ENCODE measurements around the gene SPDYE2.
"Not testable (repeated sequence)": the region's sequence is repeated elsewhere in the genome, so short reads cannot be mapped to it uniquely, and the experiment has no call there.

SPDYE2 gene

DNA sequence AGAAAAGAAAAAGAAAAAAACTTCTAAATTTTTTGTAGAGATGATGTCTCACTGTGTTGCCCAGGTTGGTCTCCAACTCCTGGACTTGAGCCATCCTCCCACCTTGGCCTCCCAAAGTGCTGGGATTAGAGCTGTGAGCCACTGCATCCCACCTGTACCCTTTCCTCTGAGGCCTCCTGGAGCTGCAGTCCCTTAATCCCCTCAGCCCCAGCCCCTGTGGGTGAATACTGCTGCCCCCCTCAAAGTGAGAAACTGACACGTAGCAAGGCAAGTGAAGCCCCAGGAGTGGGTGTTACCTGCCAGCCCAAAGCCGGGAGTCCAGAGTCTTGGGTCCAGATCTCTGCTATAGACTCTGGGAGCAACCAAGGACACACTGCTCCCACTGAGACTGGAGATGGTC lies 26.2 kb upstream of the SPDYE2 start:
- H2BK15ac ChIP-seq (ENCODE audit: low read length); H3K9ac ChIP-seq (ENCODE audit: low read depth, low read length, poor library complexity); H3K14ac ChIP-seq (ENCODE audit: low read length); H4K91ac ChIP-seq (ENCODE audit: low read depth, low read length, poor library complexity); H3K4me1 ChIP-seq (ENCODE audit: control insufficient read depth in 2 of 2, insufficient read depth in 1 of 2, low read depth in 1 of 2, low read length in 2 of 2); H2BK5ac ChIP-seq (ENCODE audit: low read length); H2BK12ac ChIP-seq (ENCODE audit: low read length); H3K36me3 ChIP-seq (replicated peaks in 1 of 2; ENCODE audit: control insufficient read depth in 2 of 2, insufficient read depth in 2 of 2, low read length in 2 of 2); DNase-seq (ENCODE audit: low spot score); H3K4me3 ChIP-seq (ENCODE audit: low read length in 2 of 2); H3K9me3 ChIP-seq (replicated peaks in 1 of 2; ENCODE audit: control insufficient read depth in 2 of 2, insufficient read depth in 1 of 2, low read depth in 1 of 2, low read length in 2 of 2); H3K27ac ChIP-seq (replicated peaks; ENCODE audit: low read length); H3K27me3 ChIP-seq (ENCODE audit: control insufficient read depth in 3 of 3, insufficient read depth in 3 of 3, low read depth in 1 of 3, low read length in 3 of 3); H3K23ac ChIP-seq (ENCODE audit: low read depth, low read length, poor library complexity); H2BK120ac ChIP-seq (ENCODE audit: low read depth, low read length); H3K4me2 ChIP-seq (ENCODE audit: insufficient read depth, low read length, poor library complexity, severe bottlenecking); H3K4ac ChIP-seq (ENCODE audit: low read length); H4K8ac ChIP-seq (ENCODE audit: low read depth, low read length); H3K79me1 ChIP-seq (ENCODE audit: low read depth, low read length); H3K18ac ChIP-seq (ENCODE audit: low read length); H2AFZ ChIP-seq (ENCODE audit: low read length); H2AK5ac ChIP-seq (ENCODE audit: low read depth, low read length): not testable (repeated sequence)
- no CpG with 5 or more reads among the region's 2 CpGs for WGBS, 2 donors (ENCODE audit: extremely low coverage in 2 of 2, insufficient read length in 2 of 2, insufficient replicate concordance in 1 of 2)

DNA sequence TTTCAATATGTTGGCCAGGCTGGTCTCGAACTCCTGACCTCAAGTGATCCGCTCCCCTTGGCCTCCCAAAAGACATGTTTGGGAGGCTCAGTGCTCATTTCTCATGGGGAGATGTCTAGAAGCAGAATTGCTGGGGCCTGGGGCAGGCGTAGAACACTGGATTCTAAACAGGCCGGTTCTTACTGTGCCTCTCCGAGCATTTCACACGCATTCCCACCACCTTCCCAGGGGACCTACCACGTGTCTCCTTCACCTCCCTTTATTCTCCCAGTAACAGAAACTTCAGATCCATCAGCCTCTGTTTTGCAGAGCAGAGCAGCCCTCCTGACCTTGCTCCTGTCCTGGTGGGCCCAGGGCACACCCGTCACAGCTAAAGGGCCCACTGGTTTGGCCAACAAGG lies 23.8 kb upstream of the SPDYE2 start:
- H2BK12ac ChIP-seq (ENCODE audit: low read length), result not testable (repeated sequence)

DNA sequence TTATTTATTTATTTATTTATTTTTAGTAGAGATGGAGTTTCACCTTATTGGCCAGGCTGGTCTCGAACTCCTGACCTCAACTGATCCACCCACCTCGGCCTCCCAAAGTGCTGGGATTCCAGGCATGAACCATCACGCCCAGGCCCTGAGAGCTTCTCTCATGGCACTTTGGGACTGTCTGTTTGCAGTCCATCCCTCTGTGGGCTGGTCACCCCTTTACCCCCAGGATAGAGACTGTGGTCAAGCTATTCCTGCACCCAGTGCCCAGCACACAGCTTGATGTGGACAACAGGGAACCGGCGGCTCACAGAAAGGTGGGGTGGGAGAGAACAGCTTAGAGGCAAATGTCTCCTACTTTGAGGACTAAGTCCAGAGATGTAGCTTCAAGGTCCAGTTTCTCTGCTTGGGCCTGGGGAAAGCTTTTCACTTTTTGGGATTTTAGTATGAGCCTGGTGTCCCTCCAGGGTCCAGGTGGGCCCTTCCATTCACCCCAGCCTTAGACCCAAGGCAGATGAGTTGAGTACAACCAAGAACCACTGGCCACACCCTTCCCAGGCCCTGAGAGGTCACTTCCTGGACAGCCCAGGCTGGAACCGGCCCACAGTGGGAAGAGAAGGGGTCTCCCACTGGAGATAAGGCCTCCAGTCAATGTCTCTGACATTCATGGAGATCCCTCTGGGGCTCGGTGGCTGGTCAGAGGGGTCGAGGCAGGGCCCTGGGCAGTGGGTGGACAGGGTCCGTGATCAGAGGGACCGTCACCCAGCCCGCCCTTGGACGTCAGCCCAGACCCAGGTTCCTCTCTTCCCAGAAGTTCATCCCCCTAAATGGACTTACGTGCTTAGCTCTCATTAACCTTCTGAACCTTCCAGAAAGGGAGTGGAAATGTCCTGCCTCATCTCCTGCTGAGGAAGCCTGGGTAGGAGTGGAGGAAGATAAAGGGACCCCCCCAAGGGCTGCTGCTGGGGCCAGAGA lies 22.9 kb upstream of the SPDYE2 start:
- not testable (repeated sequence) for H2AFZ ChIP-seq (ENCODE audit: low read length); DNase-seq (ENCODE audit: low spot score); H2BK120ac ChIP-seq (ENCODE audit: low read depth, low read length); H3K9ac ChIP-seq (ENCODE audit: low read depth, low read length, poor library complexity); H2BK12ac ChIP-seq (ENCODE audit: low read length); H3K4me1 ChIP-seq (ENCODE audit: control insufficient read depth in 2 of 2, insufficient read depth in 1 of 2, low read depth in 1 of 2, low read length in 2 of 2); H3K4ac ChIP-seq (ENCODE audit: low read length); H3K4me2 ChIP-seq (ENCODE audit: insufficient read depth, low read length, poor library complexity, severe bottlenecking); H4K8ac ChIP-seq (ENCODE audit: low read depth, low read length); H3K27ac ChIP-seq (replicated peaks; ENCODE audit: low read length); H3K14ac ChIP-seq (ENCODE audit: low read length); H2BK5ac ChIP-seq (ENCODE audit: low read length); H3K79me1 ChIP-seq (ENCODE audit: low read depth, low read length); H3K18ac ChIP-seq (ENCODE audit: low read length); H3K27me3 ChIP-seq (ENCODE audit: control insufficient read depth in 3 of 3, insufficient read depth in 3 of 3, low read depth in 1 of 3, low read length in 3 of 3); H2AK5ac ChIP-seq (ENCODE audit: low read depth, low read length); H3K4me3 ChIP-seq (ENCODE audit: low read length in 2 of 2); H3K9me3 ChIP-seq (replicated peaks in 1 of 2; ENCODE audit: control insufficient read depth in 2 of 2, insufficient read depth in 1 of 2, low read depth in 1 of 2, low read length in 2 of 2); H4K91ac ChIP-seq (ENCODE audit: low read depth, low read length, poor library complexity); H2BK15ac ChIP-seq (ENCODE audit: low read length); H3K36me3 ChIP-seq (replicated peaks in 1 of 2; ENCODE audit: control insufficient read depth in 2 of 2, insufficient read depth in 2 of 2, low read length in 2 of 2); H3K23ac ChIP-seq (ENCODE audit: low read depth, low read length, poor library complexity)
- no CpG with 5 or more reads among the region's 13 CpGs for WGBS, 2 donors (ENCODE audit: extremely low coverage in 2 of 2, insufficient read length in 2 of 2, insufficient replicate concordance in 1 of 2)

More for the DNA sequence above, 23.8 kb upstream of the SPDYE2 start:
- H4K91ac ChIP-seq (ENCODE audit: low read depth, low read length, poor library complexity); H3K4me2 ChIP-seq (ENCODE audit: insufficient read depth, low read length, poor library complexity, severe bottlenecking); H2BK5ac ChIP-seq (ENCODE audit: low read length); H2AFZ ChIP-seq (ENCODE audit: low read length); H3K27me3 ChIP-seq (ENCODE audit: control insufficient read depth in 3 of 3, insufficient read depth in 3 of 3, low read depth in 1 of 3, low read length in 3 of 3); H3K9ac ChIP-seq (ENCODE audit: low read depth, low read length, poor library complexity); H3K36me3 ChIP-seq (replicated peaks in 1 of 2; ENCODE audit: control insufficient read depth in 2 of 2, insufficient read depth in 2 of 2, low read length in 2 of 2); H2BK15ac ChIP-seq (ENCODE audit: low read length); H3K9me3 ChIP-seq (replicated peaks in 1 of 2; ENCODE audit: control insufficient read depth in 2 of 2, insufficient read depth in 1 of 2, low read depth in 1 of 2, low read length in 2 of 2); H4K8ac ChIP-seq (ENCODE audit: low read depth, low read length); H3K79me1 ChIP-seq (ENCODE audit: low read depth, low read length); H3K18ac ChIP-seq (ENCODE audit: low read length); H3K4ac ChIP-seq (ENCODE audit: low read length); H3K4me1 ChIP-seq (ENCODE audit: control insufficient read depth in 2 of 2, insufficient read depth in 1 of 2, low read depth in 1 of 2, low read length in 2 of 2); H3K23ac ChIP-seq (ENCODE audit: low read depth, low read length, poor library complexity); H2BK120ac ChIP-seq (ENCODE audit: low read depth, low read length); H3K14ac ChIP-seq (ENCODE audit: low read length); DNase-seq (ENCODE audit: low spot score); H2AK5ac ChIP-seq (ENCODE audit: low read depth, low read length); H3K4me3 ChIP-seq (ENCODE audit: low read length in 2 of 2); H3K27ac ChIP-seq (replicated peaks; ENCODE audit: low read length): not testable (repeated sequence)
- WGBS, 2 donors (ENCODE audit: extremely low coverage in 2 of 2, insufficient read length in 2 of 2, insufficient replicate concordance in 1 of 2), result no CpG with 5 or more reads among the region's 8 CpGs

DNA sequence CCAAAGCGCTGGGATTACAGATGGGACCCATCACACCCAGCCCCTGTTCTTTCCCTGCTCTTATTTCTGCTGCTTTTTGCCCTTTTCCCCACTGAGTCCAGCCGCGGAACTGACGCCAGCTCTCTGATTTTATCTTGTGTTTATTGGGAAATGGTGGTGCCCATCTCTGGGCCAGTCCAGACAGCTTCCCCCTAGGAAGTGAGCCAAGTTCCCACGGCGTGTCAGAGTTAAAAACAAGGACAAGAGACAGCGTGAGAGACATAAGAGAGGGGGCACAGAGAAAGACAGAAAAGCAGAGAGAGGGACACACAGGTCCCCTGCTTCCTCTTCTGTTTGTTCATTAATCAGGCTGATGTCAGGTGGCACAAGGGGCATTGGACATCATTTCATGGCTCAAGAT lies 19.4 kb upstream of the SPDYE2 start:
- not testable (repeated sequence) for H3K4me2 ChIP-seq (ENCODE audit: insufficient read depth, low read length, poor library complexity, severe bottlenecking)

More for the DNA sequence above, 19.4 kb upstream of the SPDYE2 start:
- H3K4me3 ChIP-seq (ENCODE audit: low read length in 2 of 2); H3K9ac ChIP-seq (ENCODE audit: low read depth, low read length, poor library complexity); H4K91ac ChIP-seq (ENCODE audit: low read depth, low read length, poor library complexity); H3K14ac ChIP-seq (ENCODE audit: low read length); H3K4ac ChIP-seq (ENCODE audit: low read length); H3K79me1 ChIP-seq (ENCODE audit: low read depth, low read length); H3K36me3 ChIP-seq (replicated peaks in 1 of 2; ENCODE audit: control insufficient read depth in 2 of 2, insufficient read depth in 2 of 2, low read length in 2 of 2); H2BK15ac ChIP-seq (ENCODE audit: low read length); H2BK5ac ChIP-seq (ENCODE audit: low read length); H4K8ac ChIP-seq (ENCODE audit: low read depth, low read length); H2AK5ac ChIP-seq (ENCODE audit: low read depth, low read length); H2BK120ac ChIP-seq (ENCODE audit: low read depth, low read length); H3K9me3 ChIP-seq (replicated peaks in 1 of 2; ENCODE audit: control insufficient read depth in 2 of 2, insufficient read depth in 1 of 2, low read depth in 1 of 2, low read length in 2 of 2); H2AFZ ChIP-seq (ENCODE audit: low read length); DNase-seq (ENCODE audit: low spot score); H3K27ac ChIP-seq (replicated peaks; ENCODE audit: low read length); H3K27me3 ChIP-seq (ENCODE audit: control insufficient read depth in 3 of 3, insufficient read depth in 3 of 3, low read depth in 1 of 3, low read length in 3 of 3); H2BK12ac ChIP-seq (ENCODE audit: low read length); H3K18ac ChIP-seq (ENCODE audit: low read length); H3K4me1 ChIP-seq (ENCODE audit: control insufficient read depth in 2 of 2, insufficient read depth in 1 of 2, low read depth in 1 of 2, low read length in 2 of 2); H3K23ac ChIP-seq (ENCODE audit: low read depth, low read length, poor library complexity): not testable (repeated sequence)
- no CpG with 5 or more reads among the region's 7 CpGs for WGBS, 2 donors (ENCODE audit: extremely low coverage in 2 of 2, insufficient read length in 2 of 2, insufficient replicate concordance in 1 of 2)
